IMR-90 (cell line): ENCODE results near the gene BRCC3. TPM values are rescaled to one million over a fixed set of nuclear protein-coding genes. Genes with fewer than 3 reads are reported as not detected.

Experiments used
- ATAC-seq: fragments of 200-7000 bp; cut with Tn5 transposase; 2 replicates; pipeline ENCODE4 v1.9.1; 2020; ENCODE audit warnings: low read depth, mild to moderate bottlenecking, moderate library complexity
- BruUV-seq: library from RNA; stranded (reverse); fragments of 400-500 nt; replicated peaks from 2 replicates; lab custom pipeline; 2021; lab: Mats Ljungman, UMichigan
- CTCF ChIA-PET: fragments of 300-600 bp; formaldehyde crosslinking; extraction: SDS; loops from one replicate; lab custom pipeline; 2021; ENCODE audit warnings: antibody characterized with exemption; lab: Yijun Ruan, JAX
- POLR2A ChIA-PET: fragments of 300-600 bp; sonication (Branson Sonifier 250); formaldehyde crosslinking; loops from one replicate; lab custom pipeline; 2022; ENCODE audit warnings: antibody characterized with exemption; ENCODE audit not compliant: unreplicated experiment; lab: Charles Lee
- DNase-seq: peaks from one replicate; pipeline ENCODE4 v3.0.0; 2013
- H2AFZ ChIP-seq: replicated peaks from 2 replicates; pipeline ENCODE3; 2013; ENCODE audit warnings: low read length, mild to moderate bottlenecking; ENCODE audit not compliant: poor library complexity
- H2AK5ac ChIP-seq: 2 replicates; pipeline ENCODE4 v1.6.1; 2013; ENCODE audit warnings: low read depth, low read length, inconsistent platforms
- H2AK9ac ChIP-seq: replicated peaks from 2 replicates; pipeline ENCODE3; 2013; ENCODE audit warnings: mild to moderate bottlenecking, low read depth, low read length, moderate library complexity; ENCODE audit not compliant: poor library complexity
- H2BK120ac ChIP-seq: 2 replicates; pipeline ENCODE4 v1.6.1; 2013; ENCODE audit warnings: low read depth, low read length, inconsistent platforms
- H2BK15ac ChIP-seq: 3 replicates; pipeline ENCODE4 v1.6.1; 2013; ENCODE audit warnings: low read depth, low read length, inconsistent platforms
- H2BK20ac ChIP-seq: 2 replicates; pipeline ENCODE4 v1.6.1; 2013; ENCODE audit warnings: low read depth, mild to moderate bottlenecking, inconsistent platforms, low read length, moderate library complexity
- H2BK5ac ChIP-seq: 2 replicates; pipeline ENCODE4 v1.6.1; 2013; ENCODE audit warnings: mild to moderate bottlenecking, low read depth, low read length, inconsistent platforms; ENCODE audit not compliant: poor library complexity, severe bottlenecking
- H3K14ac ChIP-seq: replicated peaks from 2 replicates; pipeline ENCODE4 v1.6.1; 2013; ENCODE audit warnings: low read depth, low read length, inconsistent platforms
- H3K18ac ChIP-seq: 2 replicates; pipeline ENCODE4 v1.6.1; 2013; ENCODE audit warnings: low read depth, low read length, control low read depth
- H3K23ac ChIP-seq: 2 replicates; pipeline ENCODE4 v1.6.1; 2013; ENCODE audit warnings: low read depth, low read length, inconsistent platforms
- H3K27ac ChIP-seq: 2 replicates; pipeline ENCODE4 v1.5.1; 2013; ENCODE audit warnings: mild to moderate bottlenecking, control low read depth, low read length; ENCODE audit not compliant: insufficient read depth
- H3K27me3 ChIP-seq: 2 replicates; pipeline ENCODE4 v1.6.1; 2013; ENCODE audit warnings: low read length; ENCODE audit not compliant: control insufficient read depth, insufficient read depth
- H3K36me3 ChIP-seq: 2 replicates; pipeline ENCODE4 v1.6.1; 2013; ENCODE audit warnings: low read length, mixed read lengths; ENCODE audit not compliant: control insufficient read depth, insufficient read depth
- H3K4ac ChIP-seq: 2 replicates; pipeline ENCODE4 v1.6.1; 2013; ENCODE audit warnings: low read depth, low read length, inconsistent platforms
- H3K4me1 ChIP-seq: 2 replicates; pipeline ENCODE4 v1.6.1; 2013; ENCODE audit warnings: low read length, mixed read lengths; ENCODE audit not compliant: control insufficient read depth, insufficient read depth
- H3K4me2 ChIP-seq: 2 replicates; pipeline ENCODE4 v1.6.1; 2013; ENCODE audit warnings: low read depth, mild to moderate bottlenecking, control low read depth, low read length, moderate library complexity
- H3K4me3 ChIP-seq: 2 replicates; pipeline ENCODE4 v1.5.1; 2013; ENCODE audit warnings: low read depth, mild to moderate bottlenecking, control low read depth, low read length, moderate library complexity; ENCODE audit not compliant: insufficient read depth
- H3K56ac ChIP-seq: 2 replicates; pipeline ENCODE4 v1.6.1; 2013; ENCODE audit warnings: low read length, inconsistent platforms; ENCODE audit not compliant: insufficient read depth; ENCODE audit errors: extremely low read depth
- H3K79me1 ChIP-seq, 2 experiments: 2 replicates each; pipeline ENCODE4 v1.6.1; 2013; ENCODE audit warnings: low read length in 2 of 2, inconsistent platforms in 1 of 2, low read depth in 1 of 2
- H3K9ac ChIP-seq: 2 replicates; pipeline ENCODE4 v1.6.1; 2013; ENCODE audit warnings: low read depth, low read length, control low read depth
- H3K9me1 ChIP-seq: 2 replicates; pipeline ENCODE4 v1.6.1; 2013; ENCODE audit warnings: low read length, inconsistent platforms; ENCODE audit not compliant: insufficient read depth
- H3K9me3 ChIP-seq: 2 replicates; pipeline ENCODE4 v1.6.1; 2013; ENCODE audit warnings: low read length; ENCODE audit not compliant: control insufficient read depth, insufficient read depth
- H4K20me1 ChIP-seq: 2 replicates; pipeline ENCODE4 v1.6.1; 2013; ENCODE audit warnings: low read length, inconsistent platforms; ENCODE audit not compliant: insufficient read depth
- H4K5ac ChIP-seq: 2 replicates; pipeline ENCODE4 v1.6.1; 2013; ENCODE audit warnings: mild to moderate bottlenecking, low read depth, low read length, control low read depth
- H4K8ac ChIP-seq, 2 experiments: 2 replicates each; pipeline ENCODE4 v1.6.1; 2013; ENCODE audit warnings: low read depth in 2 of 2, low read length in 2 of 2, control low read depth in 1 of 2, inconsistent platforms in 1 of 2
- H4K91ac ChIP-seq: 2 replicates; pipeline ENCODE4 v1.6.1; 2013; ENCODE audit warnings: low read depth, low read length, inconsistent platforms; ENCODE audit not compliant: insufficient read depth
- BHLHE40 ChIP-seq: fragments of 150-350 bp; IDR thresholded peaks from 2 replicates; pipeline ENCODE4 v1.6.1; 2016; ENCODE audit warnings: mild to moderate bottlenecking, low read depth, low read length
- CEBPB ChIP-seq: IDR thresholded peaks from 2 replicates; pipeline ENCODE4 v1.6.1; 2012; ENCODE audit warnings: low read depth, low read length, improper control_type of control experiment
- CHD1 ChIP-seq: IDR thresholded peaks from 2 replicates; pipeline ENCODE4 v1.6.1; 2012; ENCODE audit warnings: low read depth, low read length, improper control_type of control experiment
- CTCF ChIP-seq: conservative IDR thresholded peaks from 2 replicates; pipeline ENCODE4 v1.5.1; 2012; ENCODE audit warnings: mild to moderate bottlenecking, low read depth, low read length, improper control_type of control experiment
- ELK1 ChIP-seq: fragments of 150-350 bp; IDR thresholded peaks from 2 replicates; pipeline ENCODE4 v1.6.1; 2016; ENCODE audit warnings: low read depth, mild to moderate bottlenecking, low read length, moderate library complexity, borderline replicate concordance
- FOS ChIP-seq: fragments of 150-350 bp; IDR thresholded peaks from 2 replicates; pipeline ENCODE4 v1.6.1; 2016; ENCODE audit warnings: low read depth, low read length
- MAFK ChIP-seq: IDR thresholded peaks from 2 replicates; pipeline ENCODE4 v1.6.1; 2012; ENCODE audit warnings: low read depth, low read length, improper control_type of control experiment
- MAZ ChIP-seq: IDR thresholded peaks from 2 replicates; pipeline ENCODE4 v1.6.1; 2012; ENCODE audit warnings: low read depth, mild to moderate bottlenecking, low read length, improper control_type of control experiment, moderate library complexity, borderline replicate concordance
- MXI1 ChIP-seq: IDR thresholded peaks from 2 replicates; pipeline ENCODE4 v1.6.1; 2012; ENCODE audit warnings: low read depth, mild to moderate bottlenecking, low read length, moderate library complexity, borderline replicate concordance
- NFE2L2 ChIP-seq: fragments of 150-350 bp; IDR thresholded peaks from 2 replicates; pipeline ENCODE4 v1.6.1; 2016; ENCODE audit warnings: low read depth, mild to moderate bottlenecking, low read length
- POLR2A ChIP-seq: IDR thresholded peaks from 2 replicates; pipeline ENCODE4 v1.6.1; 2012; ENCODE audit warnings: mild to moderate bottlenecking, low read depth, low read length
- RAD21 ChIP-seq: IDR thresholded peaks from 2 replicates; pipeline ENCODE4 v1.6.1; 2012; ENCODE audit warnings: low read length, improper control_type of control experiment
- RCOR1 ChIP-seq: IDR thresholded peaks from 2 replicates; pipeline ENCODE4 v1.6.1; 2012; ENCODE audit warnings: mild to moderate bottlenecking, low read length, improper control_type of control experiment; ENCODE audit not compliant: insufficient replicate concordance
- RFX5 ChIP-seq: IDR thresholded peaks from 2 replicates; pipeline ENCODE4 v1.8.0; 2012; ENCODE audit warnings: low read depth, mild to moderate bottlenecking, low read length, moderate library complexity
- SMC3 ChIP-seq: fragments of 150-350 bp; IDR thresholded peaks from 2 replicates; pipeline ENCODE4 v1.6.1; 2016; ENCODE audit warnings: low read depth, mild to moderate bottlenecking, antibody characterized with exemption, low read length, moderate library complexity
- USF2 ChIP-seq: fragments of 150-350 bp; IDR thresholded peaks from 2 replicates; pipeline ENCODE4 v1.6.1; 2017; ENCODE audit warnings: mild to moderate bottlenecking, antibody characterized with exemption, low read length, low read depth
- WGBS, 2 experiments: methylation state at CpG; one replicate each; pipeline versions ENCODE4 v1.1.5 to v1.1.7; 2013; ENCODE audit warnings: missing lambda C conversion rate in 2 of 2; ENCODE audit not compliant: insufficient read length in 1 of 2; ENCODE audit errors: extremely low coverage in 2 of 2; 5-methylcytosine and 5-hydroxymethylcytosine counted together
- dilution Hi-C: fragments of 300-500 bp; cut with HindIII; formaldehyde crosslinking; loops from one replicate; pipeline ENCODE4 v1.14.3; 2018; ENCODE audit warnings: low sequenced_read_pairs; ENCODE audit not compliant: unreplicated experiment
- in situ Hi-C: fragments of 300-500 bp; cut with MboI; formaldehyde crosslinking; loops from 3 replicates; pipeline ENCODE4 v1.14.3; 2019; ENCODE audit warnings: low sequenced_read_pairs, inconsistent platforms, mixed read lengths
- intact Hi-C: fragments of 100-400 bp; cut with micrococcal nuclease; formaldehyde crosslinking; loops from 2 replicates; pipeline ENCODE4 v1.10.0; 2022
- polyA plus RNA-seq, 3 experiments: library from polyadenylated mRNA; depleted of rRNA; stranded (reverse); fragments of >200 nt; gene quantifications; 2 replicates each; pipeline ENCODE4 v1.2.3, GENCODE V29; 2012; ENCODE audit warnings: low replicate concordance in 1 of 3
- total RNA-seq: library from RNA; depleted of rRNA; stranded (reverse); fragments of >200 nt; gene quantifications from 2 replicates; pipeline ENCODE4 v1.2.3, GENCODE V29; 2012

Gene BRCC3
- total and polyA plus RNA-seq, 2 of the 4 experiments (the other 2 are of a cell fraction) = 14.4 to 24.7 TPM

- H3K9me3 ChIP-seq = no peaks in the 10 kb centered on the region
- H3K9ac ChIP-seq = no peak overlapping the region
- CTCF ChIA-PET = no interaction called here
- H3K27me3 ChIP-seq = no peaks in the 10 kb centered on the region
- H4K20me1 ChIP-seq = no peaks in the 10 kb centered on the region
- H4K8ac ChIP-seq = no peak overlapping the region
- H3K23ac ChIP-seq = no peak overlapping the region
- H3K14ac ChIP-seq = no peak overlapping the region
- H3K4ac ChIP-seq = no peak overlapping the region
- no peak overlapping the region for H3K4me3 ChIP-seq
- H2AFZ ChIP-seq = no peak overlapping the region
- no peak overlapping the region for H4K5ac ChIP-seq
- no peak overlapping the region for H2AK9ac ChIP-seq
- no peak overlapping the region for H2AK5ac ChIP-seq
- H2BK5ac ChIP-seq = no peak overlapping the region
- no CpG with 5 or more reads among the region's 3 CpGs for WGBS, 2 experiments
- H3K56ac ChIP-seq = no peak overlapping the region
- H2BK120ac ChIP-seq = no peak overlapping the region
- no peak overlapping the region for H4K91ac ChIP-seq
- H3K4me2 ChIP-seq = no peak overlapping the region
- no peak overlapping the region for H3K18ac ChIP-seq
- no peaks in the 10 kb centered on the region for H3K9me1 ChIP-seq
- intact Hi-C loops = no loop called here
- no peak for TF ChIP-seq CHD1
- no peak for TF ChIP-seq CTCF
- TF ChIP-seq ELK1 = no peak
- no peak for TF ChIP-seq MXI1
- TF ChIP-seq FOS = no peak
- TF ChIP-seq RFX5 = no peak
- TF ChIP-seq NFE2L2 = no peak
- TF ChIP-seq SMC3 = no peak
- no peak for TF ChIP-seq RCOR1
- TF ChIP-seq POLR2A = no peak
- TF ChIP-seq MAFK = no peak
- TF ChIP-seq CEBPB = no peak
- TF ChIP-seq MAZ = no peak
- no peak for TF ChIP-seq RAD21
- TF ChIP-seq BHLHE40 = no peak
- no peak for TF ChIP-seq USF2
- H2BK15ac ChIP-seq = no peak overlapping the region
- H2BK20ac ChIP-seq = no peak overlapping the region
- no peaks in the 10 kb centered on the region for H3K79me1 ChIP-seq
- POLR2A ChIA-PET = no interaction called here
- DNase-seq = no peak
- ATAC-seq = no peak
- no TSS peak for BruUV-seq
- no peaks in the 10 kb centered on the region for H3K4me1 ChIP-seq
- H3K27ac ChIP-seq = no peak overlapping the region
- in situ Hi-C loops = loop anchor here (5.0 kb wide), 1 partner anchor 73 kb away; no protein-coding TSS in a partner anchor
- dilution Hi-C loops = no loop called here
- H3K36me3 ChIP-seq = peaks cover 2% of the 10 kb centered on the region; the same call in 1 of the 2 replicates
These were observed 15.8 kb upstream of the BRCC3 start for GRCh38 chrX:155055494-155055893.
